ENCODE data around the gene SOX6.

The SOX6 gene

GRCh38 chr11:16191212-16191867 is 165.0 kb downstream of the SOX6 start:
- Histone ChIP-seq H3K27ac (ENCODE audit: low read depth, low read length) (no peak overlapping the region), H3K9me3 (ENCODE audit: control insufficient read depth, insufficient read depth, low read depth, low read length) (no peaks in the 10 kb centered on the region), H3K9ac (ENCODE audit: low read length) (no peak overlapping the region), H3K4me3 (ENCODE audit: low read depth, low read length) (no peak overlapping the region), H3K4me1 (ENCODE audit: control insufficient read depth, insufficient read depth, low read length) (peaks cover 11% of the 10 kb centered on the region; the same call in 1 of the 2 replicates), H3K36me3 (ENCODE audit: control insufficient read depth, insufficient read depth, low read length) (no peaks in the 10 kb centered on the region), H3K27me3 (ENCODE audit: control insufficient read depth, insufficient read depth, low read length) (no peaks in the 10 kb centered on the region)

GRCh38 chr11:16186680-16187079 is 169.7 kb downstream of the SOX6 start:
- Histone ChIP-seq H3K27me3 (ENCODE audit: control insufficient read depth, insufficient read depth, low read length) (no peaks in the 10 kb centered on the region), H3K4me1 (ENCODE audit: control insufficient read depth, insufficient read depth, low read length) (peaks cover 15% of the 10 kb centered on the region), H3K4me3 (ENCODE audit: low read depth, low read length) (no peak overlapping the region), H3K36me3 (ENCODE audit: control insufficient read depth, insufficient read depth, low read length) (no peaks in the 10 kb centered on the region), H3K27ac (ENCODE audit: low read depth, low read length) (no peak overlapping the region), H3K9me3 (ENCODE audit: control insufficient read depth, insufficient read depth, low read depth, low read length) (no peaks in the 10 kb centered on the region), H3K9ac (ENCODE audit: low read length) (no peak overlapping the region)

GRCh38 chr11:16185042-16185441 is 171.3 kb downstream of the SOX6 start:
- Histone ChIP-seq H3K27me3 (ENCODE audit: control insufficient read depth, insufficient read depth, low read length) (no peaks in the 10 kb centered on the region), H3K9ac (ENCODE audit: low read length) (no peak overlapping the region), H3K4me1 (ENCODE audit: control insufficient read depth, insufficient read depth, low read length) (peaks cover 23% of the 10 kb centered on the region), H3K36me3 (ENCODE audit: control insufficient read depth, insufficient read depth, low read length) (no peaks in the 10 kb centered on the region), H3K9me3 (ENCODE audit: control insufficient read depth, insufficient read depth, low read depth, low read length) (no peaks in the 10 kb centered on the region), H3K27ac (ENCODE audit: low read depth, low read length) (no peak overlapping the region), H3K4me3 (ENCODE audit: low read depth, low read length) (no peak overlapping the region)

- Histone ChIP-seq H3K4me1 (ENCODE audit: control insufficient read depth, insufficient read depth, low read length) (peaks cover 28% of the 10 kb centered on the region), H3K9ac (ENCODE audit: low read length) (no peak overlapping the region), H3K36me3 (ENCODE audit: control insufficient read depth, insufficient read depth, low read length) (no peaks in the 10 kb centered on the region), H3K4me3 (ENCODE audit: low read depth, low read length) (no peak overlapping the region), H3K27me3 (ENCODE audit: control insufficient read depth, insufficient read depth, low read length) (no peaks in the 10 kb centered on the region), H3K27ac (ENCODE audit: low read depth, low read length) (no peak overlapping the region), H3K9me3 (ENCODE audit: control insufficient read depth, insufficient read depth, low read depth, low read length) (no peaks in the 10 kb centered on the region)
Measured at GRCh38 chr11:16184588-16184987, 171.8 kb downstream of the SOX6 start.

- Histone ChIP-seq H3K36me3 (ENCODE audit: control insufficient read depth, insufficient read depth, low read length) (no peaks in the 10 kb centered on the region), H3K4me1 (ENCODE audit: control insufficient read depth, insufficient read depth, low read length) (peaks cover 40% of the 10 kb centered on the region), H3K27ac (ENCODE audit: low read depth, low read length) (no peak overlapping the region), H3K4me3 (ENCODE audit: low read depth, low read length) (no peak overlapping the region), H3K9ac (ENCODE audit: low read length) (no peak overlapping the region), H3K9me3 (ENCODE audit: control insufficient read depth, insufficient read depth, low read depth, low read length) (no peaks in the 10 kb centered on the region), H3K27me3 (ENCODE audit: control insufficient read depth, insufficient read depth, low read length) (no peaks in the 10 kb centered on the region)
Measured at GRCh38 chr11:16182553-16182952, 173.8 kb downstream of the SOX6 start.

- no peak overlapping the region; the same call in 1 of the 2 replicates for H3K4me3 ChIP-seq (ENCODE audit: low read depth, low read length)
- no peaks in the 10 kb centered on the region for H3K9me3 ChIP-seq (ENCODE audit: control insufficient read depth, insufficient read depth, low read depth, low read length)
- H3K9ac ChIP-seq (ENCODE audit: low read length), result no peak overlapping the region
- no peaks in the 10 kb centered on the region for H3K27me3 ChIP-seq (ENCODE audit: control insufficient read depth, insufficient read depth, low read length)
- peaks cover 40% of the 10 kb centered on the region for H3K4me1 ChIP-seq (ENCODE audit: control insufficient read depth, insufficient read depth, low read length)
- no peaks in the 10 kb centered on the region for H3K36me3 ChIP-seq (ENCODE audit: control insufficient read depth, insufficient read depth, low read length)
- H3K27ac ChIP-seq (ENCODE audit: low read depth, low read length), result no peak overlapping the region
Measured at GRCh38 chr11:16180868-16181267, 175.5 kb downstream of the SOX6 start.

- Histone ChIP-seq H3K9ac (ENCODE audit: low read length) (no peak overlapping the region), H3K27me3 (ENCODE audit: control insufficient read depth, insufficient read depth, low read length) (no peaks in the 10 kb centered on the region), H3K27ac (ENCODE audit: low read depth, low read length) (no peak overlapping the region), H3K9me3 (ENCODE audit: control insufficient read depth, insufficient read depth, low read depth, low read length) (no peaks in the 10 kb centered on the region), H3K4me3 (ENCODE audit: low read depth, low read length) (no peak overlapping the region), H3K4me1 (ENCODE audit: control insufficient read depth, insufficient read depth, low read length) (peaks cover 36% of the 10 kb centered on the region), H3K36me3 (ENCODE audit: control insufficient read depth, insufficient read depth, low read length) (no peaks in the 10 kb centered on the region)
Measured at GRCh38 chr11:16179676-16180075, 176.7 kb downstream of the SOX6 start.

GRCh38 chr11:16178273-16178672 is 178.1 kb downstream of the SOX6 start:
- H3K9me3 ChIP-seq (ENCODE audit: control insufficient read depth, insufficient read depth, low read depth, low read length), result no peaks in the 10 kb centered on the region

GRCh38 chr11:16177688-16178087 is 178.7 kb downstream of the SOX6 start:
- Histone ChIP-seq H3K27me3 (ENCODE audit: control insufficient read depth, insufficient read depth, low read length) (no peaks in the 10 kb centered on the region), H3K9me3 (ENCODE audit: control insufficient read depth, insufficient read depth, low read depth, low read length) (no peaks in the 10 kb centered on the region), H3K9ac (ENCODE audit: low read length) (no peak overlapping the region), H3K4me1 (ENCODE audit: control insufficient read depth, insufficient read depth, low read length) (peaks cover 33% of the 10 kb centered on the region), H3K4me3 (ENCODE audit: low read depth, low read length) (no peak overlapping the region), H3K36me3 (ENCODE audit: control insufficient read depth, insufficient read depth, low read length) (no peaks in the 10 kb centered on the region), H3K27ac (ENCODE audit: low read depth, low read length) (no peak overlapping the region)

More at GRCh38 chr11:16178273-16178672, 178.1 kb downstream of the SOX6 start:
- H3K27me3 ChIP-seq (ENCODE audit: control insufficient read depth, insufficient read depth, low read length), result no peaks in the 10 kb centered on the region
- no peak overlapping the region for H3K4me3 ChIP-seq (ENCODE audit: low read depth, low read length)
- H3K27ac ChIP-seq (ENCODE audit: low read depth, low read length), result no peak overlapping the region
- H3K9ac ChIP-seq (ENCODE audit: low read length), result no peak overlapping the region
- no peaks in the 10 kb centered on the region for H3K36me3 ChIP-seq (ENCODE audit: control insufficient read depth, insufficient read depth, low read length)
- H3K4me1 ChIP-seq (ENCODE audit: control insufficient read depth, insufficient read depth, low read length), result peaks cover 33% of the 10 kb centered on the region

GRCh38 chr11:16173798-16174197 is 182.5 kb downstream of the SOX6 start:
- Histone ChIP-seq H3K4me1 (ENCODE audit: control insufficient read depth, insufficient read depth, low read length) (peaks cover 37% of the 10 kb centered on the region), H3K9me3 (ENCODE audit: control insufficient read depth, insufficient read depth, low read depth, low read length) (no peaks in the 10 kb centered on the region), H3K27me3 (ENCODE audit: control insufficient read depth, insufficient read depth, low read length) (no peaks in the 10 kb centered on the region), H3K9ac (ENCODE audit: low read length) (no peak overlapping the region), H3K36me3 (ENCODE audit: control insufficient read depth, insufficient read depth, low read length) (no peaks in the 10 kb centered on the region), H3K27ac (ENCODE audit: low read depth, low read length) (no peak overlapping the region), H3K4me3 (ENCODE audit: low read depth, low read length) (no peak overlapping the region)

GRCh38 chr11:16171882-16172281 is 184.5 kb downstream of the SOX6 start:
- H3K4me3 ChIP-seq (ENCODE audit: low read depth, low read length), result no peak overlapping the region
- no peaks in the 10 kb centered on the region for H3K9me3 ChIP-seq (ENCODE audit: control insufficient read depth, insufficient read depth, low read depth, low read length)
- H3K27ac ChIP-seq (ENCODE audit: low read depth, low read length), result no peak overlapping the region
- no peak overlapping the region for H3K9ac ChIP-seq (ENCODE audit: low read length)
- H3K36me3 ChIP-seq (ENCODE audit: control insufficient read depth, insufficient read depth, low read length), result no peaks in the 10 kb centered on the region
- peaks cover 33% of the 10 kb centered on the region for H3K4me1 ChIP-seq (ENCODE audit: control insufficient read depth, insufficient read depth, low read length)
- H3K27me3 ChIP-seq (ENCODE audit: control insufficient read depth, insufficient read depth, low read length), result no peaks in the 10 kb centered on the region

Measured in HUES6 (cell line).